Gastroesophageal sphincter (tissue), 3 donors: ENCODE measurements around the gene SHH.

Experiments used
- EP300 ChIP-seq: sonication (generic); formaldehyde crosslinking; IDR thresholded peaks from one replicate; pipeline ENCODE4 v1.6.1; 2017; ENCODE audit warnings: antibody characterized with exemption, mild to moderate bottlenecking
- POLR2A ChIP-seq, 2 donors: fragments of 450-650 bp; IDR thresholded peaks; one replicate each; pipeline ENCODE4 v1.6.1; 2017; ENCODE audit warnings: antibody characterized with exemption in 2 of 2, mild to moderate bottlenecking in 2 of 2, moderate library complexity in 1 of 2
- POLR2AphosphoS5 ChIP-seq: sonication (generic); formaldehyde crosslinking; IDR thresholded peaks from one replicate; pipeline ENCODE4 v1.6.1; 2017; ENCODE audit warnings: antibody characterized with exemption
- TF ChIP-seq, protein P1 (sequence below), 4 experiments: fragments of 200-600 bp in 2 of 4; fragments of 450-650 bp in 2 of 4; sonication (generic) in 1 of 4; IDR thresholded peaks; one replicate each; pipeline ENCODE4 v1.5.1; 2017 to 2019; ENCODE audit warnings: antibody characterized with exemption in 4 of 4, mild to moderate bottlenecking in 2 of 4, moderate library complexity in 2 of 4

DNA sequence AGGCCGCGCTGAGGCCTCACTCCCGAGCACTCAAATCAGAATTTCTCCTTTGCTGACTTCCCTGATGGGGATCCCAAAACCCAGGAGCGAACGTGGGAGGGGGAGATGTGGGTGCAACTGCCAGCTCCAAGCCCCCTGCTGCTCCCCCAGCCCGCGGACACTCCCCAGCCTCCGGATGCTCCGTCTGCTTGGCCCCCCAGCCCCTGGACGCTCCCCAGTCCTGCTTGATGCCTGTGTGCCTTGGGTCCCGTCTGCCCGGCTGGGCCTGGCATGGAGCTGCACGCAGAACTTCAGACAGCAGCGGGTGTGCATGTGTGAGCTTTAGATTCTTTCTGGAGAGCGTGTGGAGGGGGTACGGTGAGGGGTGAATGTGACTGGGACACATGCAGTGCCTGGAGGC is 4.7 kb upstream of the SHH start:
- TF ChIP-seq EP300 (no peak), POLR2AphosphoS5 (no peak), POLR2A (IDR thresholded peaks at IDR 0.05) (no peak)
- TF ChIP-seq, protein P1, sequence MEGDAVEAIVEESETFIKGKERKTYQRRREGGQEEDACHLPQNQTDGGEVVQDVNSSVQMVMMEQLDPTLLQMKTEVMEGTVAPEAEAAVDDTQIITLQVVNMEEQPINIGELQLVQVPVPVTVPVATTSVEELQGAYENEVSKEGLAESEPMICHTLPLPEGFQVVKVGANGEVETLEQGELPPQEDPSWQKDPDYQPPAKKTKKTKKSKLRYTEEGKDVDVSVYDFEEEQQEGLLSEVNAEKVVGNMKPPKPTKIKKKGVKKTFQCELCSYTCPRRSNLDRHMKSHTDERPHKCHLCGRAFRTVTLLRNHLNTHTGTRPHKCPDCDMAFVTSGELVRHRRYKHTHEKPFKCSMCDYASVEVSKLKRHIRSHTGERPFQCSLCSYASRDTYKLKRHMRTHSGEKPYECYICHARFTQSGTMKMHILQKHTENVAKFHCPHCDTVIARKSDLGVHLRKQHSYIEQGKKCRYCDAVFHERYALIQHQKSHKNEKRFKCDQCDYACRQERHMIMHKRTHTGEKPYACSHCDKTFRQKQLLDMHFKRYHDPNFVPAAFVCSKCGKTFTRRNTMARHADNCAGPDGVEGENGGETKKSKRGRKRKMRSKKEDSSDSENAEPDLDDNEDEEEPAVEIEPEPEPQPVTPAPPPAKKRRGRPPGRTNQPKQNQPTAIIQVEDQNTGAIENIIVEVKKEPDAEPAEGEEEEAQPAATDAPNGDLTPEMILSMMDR (IDR thresholded peaks at IDR 0.05), result no peak
